Tibial nerve (tissue), 4 donors: ENCODE results near the gene FGF1.

Experiments used
- CTCF ChIP-seq, 5 experiments: fragments of 200-600 bp in 3 of 5; fragments of 450-650 bp in 2 of 5; sonication (generic) in 3 of 5; IDR thresholded peaks; one replicate each; pipeline ENCODE4 v1.5.1; 2016 to 2019; ENCODE audit warnings: antibody characterized with exemption in 5 of 5, mild to moderate bottlenecking in 3 of 5, moderate library complexity in 2 of 5
- EP300 ChIP-seq, 2 donors: sonication (generic); formaldehyde crosslinking; IDR thresholded peaks; one replicate each; pipeline ENCODE4 v1.6.1; 2017; ENCODE audit warnings: antibody characterized with exemption in 2 of 2, mild to moderate bottlenecking in 1 of 2
- POLR2A ChIP-seq, 2 donors: fragments of 450-650 bp; IDR thresholded peaks; one replicate each; pipeline ENCODE4 v1.6.1; 2017; ENCODE audit warnings: antibody characterized with exemption in 2 of 2, mild to moderate bottlenecking in 2 of 2, moderate library complexity in 2 of 2

GRCh38 chr5:142552107-142552506 lies 133.8 kb downstream of the FGF1 start:
- TF ChIP-seq CTCF (IDR thresholded peaks at IDR 0.05) (no peak), POLR2A (IDR thresholded peaks at IDR 0.05) (no peak), EP300 (IDR thresholded peaks at IDR 0.05) (no peak)
